Activated effector memory CD4-positive, alpha-beta T cell treated with Interleukin-2 at 50 U/mL for 16 hours (primary cell): ENCODE results near the gene PM20D2.
A peak's percentile ranks its signal among the peaks of the same experiment; 100 is the strongest.

ENCODE experiments used
- DNase-seq: peaks from one replicate; pipeline ENCODE4 v3.0.0-alpha.2; 2020

The PM20D2 gene

GRCh38 chr6:89145091-89145955 is 532 bp upstream of the PM20D2 start:
- DNase-seq = peak; percentile 5

- no peak for DNase-seq
Observed at GRCh38 chr6:89146718-89147700, 1.2 kb downstream of the PM20D2 start.

- no peak for DNase-seq
Observed at GRCh38 chr6:89148016-89148750, 2.3 kb downstream of the PM20D2 start.

- no peak for DNase-seq
Observed at GRCh38 chr6:89154131-89154530, 8.3 kb downstream of the PM20D2 start.

GRCh38 chr6:89160331-89161092 is 14.7 kb downstream of the PM20D2 start:
- no peak for DNase-seq

- DNase-seq = no peak
Observed at GRCh38 chr6:89161326-89162046, 15.6 kb downstream of the PM20D2 start.

GRCh38 chr6:89162047-89162371 is 16.2 kb downstream of the PM20D2 start:
- DNase-seq = no peak

- no peak for DNase-seq
Observed at GRCh38 chr6:89172131-89172530, 26.3 kb downstream of the PM20D2 start.

GRCh38 chr6:89173634-89174033 is 27.8 kb downstream of the PM20D2 start:
- DNase-seq = no peak

- DNase-seq = no peak
Observed at GRCh38 chr6:89180112-89180511, 34.3 kb downstream of the PM20D2 start.

- no peak for DNase-seq
Observed at GRCh38 chr6:89180971-89181370, 35.1 kb downstream of the PM20D2 start.

GRCh38 chr6:89183294-89183693 is 37.4 kb downstream of the PM20D2 start:
- DNase-seq = no peak

- DNase-seq = no peak
Observed at GRCh38 chr6:89184344-89184743, 38.5 kb downstream of the PM20D2 start.

- no peak for DNase-seq
Observed at GRCh38 chr6:89186762-89187161, 40.9 kb downstream of the PM20D2 start.

- DNase-seq = no peak
Observed at GRCh38 chr6:89187504-89187903, 41.6 kb downstream of the PM20D2 start.

GRCh38 chr6:89190741-89191140 is 44.9 kb downstream of the PM20D2 start:
- DNase-seq = no peak

- no peak for DNase-seq
Observed at GRCh38 chr6:89194559-89194958, 48.7 kb downstream of the PM20D2 start.

GRCh38 chr6:89197141-89197540 is 51.3 kb downstream of the PM20D2 start:
- no peak for DNase-seq

GRCh38 chr6:89198235-89198634 is 52.4 kb downstream of the PM20D2 start:
- DNase-seq = no peak

GRCh38 chr6:89199579-89199978 is 53.7 kb downstream of the PM20D2 start:
- no peak for DNase-seq

- no peak for DNase-seq
Observed at GRCh38 chr6:89200706-89201215, 54.9 kb downstream of the PM20D2 start.
